Skeletal muscle satellite cell (primary cell): ENCODE data around the gene ZFC3H1. TPM values are rescaled to one million over a fixed set of nuclear protein-coding genes. Genes with fewer than 3 reads are reported as not detected.

Experiments used
- H3K27me3 ChIP-seq: 2 replicates; pipeline ENCODE4 v1.7.0; 2013; ENCODE audit warnings: low read length; ENCODE audit not compliant: control insufficient read depth, insufficient read depth
- H3K36me3 ChIP-seq: 2 replicates; pipeline ENCODE4 v1.7.0; 2013; ENCODE audit warnings: mild to moderate bottlenecking, control low read depth, low read length; ENCODE audit not compliant: insufficient read depth
- H3K4me1 ChIP-seq: 2 replicates; pipeline ENCODE4 v1.7.0; 2013; ENCODE audit warnings: low read length; ENCODE audit not compliant: control insufficient read depth, insufficient read depth
- H3K4me2 ChIP-seq: 2 replicates; pipeline ENCODE4 v1.7.0; 2013; ENCODE audit warnings: mild to moderate bottlenecking, low read length
- H3K4me3 ChIP-seq: 2 replicates; pipeline ENCODE4 v1.7.0; 2013; ENCODE audit warnings: low read length
- H3K9ac ChIP-seq: 2 replicates; pipeline ENCODE4 v1.7.0; 2013; ENCODE audit warnings: mild to moderate bottlenecking, low read depth, low read length, moderate library complexity
- H3K9me3 ChIP-seq: replicated peaks from 2 replicates; pipeline ENCODE4 v1.7.0; 2013; ENCODE audit warnings: mild to moderate bottlenecking, control low read depth, low read length
- small RNA-seq: library from RNA; depleted of rRNA; stranded (forward); fragments of <200 nt; gene quantifications from one replicate; pipeline ENCODE3, GENCODE V24; 2012

ZFC3H1 gene

GRCh38 chr12:71567537-71567936, 96.1 kb downstream of the ZFC3H1 start:
- H3K4me3 ChIP-seq, result no peak overlapping the region
- no peaks in the 10 kb centered on the region for H3K36me3 ChIP-seq
- no peak overlapping the region for H3K9ac ChIP-seq
- no peaks in the 10 kb centered on the region for H3K4me1 ChIP-seq
- no peaks in the 10 kb centered on the region for H3K27me3 ChIP-seq
- H3K4me2 ChIP-seq, result no peak overlapping the region
- no peaks in the 10 kb centered on the region for H3K9me3 ChIP-seq

- Histone ChIP-seq H3K4me3 (no peak overlapping the region), H3K9me3 (no peaks in the 10 kb centered on the region), H3K4me1 (no peaks in the 10 kb centered on the region), H3K9ac (no peak overlapping the region), H3K36me3 (no peaks in the 10 kb centered on the region), H3K27me3 (no peaks in the 10 kb centered on the region), H3K4me2 (no peak overlapping the region)
Measured at GRCh38 chr12:71566655-71567054, 97.0 kb downstream of the ZFC3H1 start.

GRCh38 chr12:71565535-71565934, 98.1 kb downstream of the ZFC3H1 start:
- no peaks in the 10 kb centered on the region for H3K36me3 ChIP-seq
- no peaks in the 10 kb centered on the region for H3K9me3 ChIP-seq
- H3K4me2 ChIP-seq, result no peak overlapping the region
- H3K9ac ChIP-seq, result no peak overlapping the region
- H3K27me3 ChIP-seq, result no peaks in the 10 kb centered on the region
- no peaks in the 10 kb centered on the region for H3K4me1 ChIP-seq
- no peak overlapping the region for H3K4me3 ChIP-seq

GRCh38 chr12:71562676-71563595, 100.7 kb downstream of the ZFC3H1 start:
- Histone ChIP-seq H3K9me3 (no peaks in the 10 kb centered on the region), H3K9ac (no peak overlapping the region), H3K27me3 (no peaks in the 10 kb centered on the region), H3K4me3 (no peak overlapping the region), H3K4me1 (no peaks in the 10 kb centered on the region), H3K36me3 (no peaks in the 10 kb centered on the region), H3K4me2 (no peak overlapping the region)

Small RNAs within 50 kb of the gene (small RNA-seq; reads per million reads assigned to genes)
- not detected for gene RF00560
